Astrocyte (in vitro differentiated cells and primary cell): ENCODE results near the gene C11orf52.

Experiments
- EZH2 ChIP-seq: IDR thresholded peaks from 2 replicates; pipeline ENCODE4 v1.6.1; 2012; ENCODE audit warnings: mild to moderate bottlenecking, low read length, inconsistent platforms; ENCODE audit not compliant: insufficient read depth
- TF ChIP-seq, protein P1 (sequence below): IDR thresholded peaks from 2 replicates; pipeline ENCODE4 v1.5.1; 2011; ENCODE audit warnings: low read depth, mild to moderate bottlenecking, inconsistent platforms, low read length, moderate library complexity; ENCODE audit not compliant: insufficient read depth

DNA sequence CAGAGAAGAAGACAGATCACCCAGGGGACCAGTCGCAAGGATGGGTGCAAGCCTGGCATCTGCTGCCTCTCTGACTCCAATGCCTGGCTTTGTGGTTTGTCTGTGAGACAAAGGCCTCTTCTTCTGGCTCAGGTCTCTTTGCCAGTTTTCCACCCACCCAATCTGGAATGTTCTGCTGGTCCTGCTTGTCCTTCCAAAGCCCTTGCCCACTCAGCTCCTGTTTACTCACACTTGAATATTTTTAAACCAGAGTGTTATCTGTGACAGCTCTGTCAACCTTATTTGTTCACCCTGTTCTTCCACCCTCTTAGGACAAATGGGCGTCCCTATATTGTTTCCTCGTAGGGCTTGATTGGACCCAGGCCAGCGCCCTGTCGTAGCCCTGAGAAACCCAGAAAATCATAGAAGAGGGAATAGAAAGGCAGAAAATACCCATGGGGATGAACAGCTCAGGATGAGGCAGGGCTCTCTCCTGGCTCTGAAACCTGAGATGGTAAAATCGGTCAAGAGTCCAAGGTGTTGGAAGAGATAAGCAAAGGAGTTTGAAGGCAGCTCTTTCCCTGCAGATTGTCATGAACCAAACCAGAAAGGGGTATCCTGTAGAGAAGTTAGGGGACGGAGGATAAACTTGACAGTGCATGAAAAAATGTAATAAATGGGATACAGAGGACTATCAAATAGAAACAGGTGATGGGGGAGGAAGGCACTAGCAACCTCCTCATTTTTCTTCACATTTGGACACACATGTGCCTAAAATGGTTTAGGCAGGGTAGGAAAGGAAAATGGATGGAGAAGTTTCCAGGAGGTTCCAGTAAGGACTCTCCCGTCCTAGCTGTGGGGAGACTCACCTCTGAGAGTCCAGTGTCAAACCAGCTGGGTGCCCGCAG lies 7.8 kb upstream of the C11orf52 start:
- TF ChIP-seq, protein P1, sequence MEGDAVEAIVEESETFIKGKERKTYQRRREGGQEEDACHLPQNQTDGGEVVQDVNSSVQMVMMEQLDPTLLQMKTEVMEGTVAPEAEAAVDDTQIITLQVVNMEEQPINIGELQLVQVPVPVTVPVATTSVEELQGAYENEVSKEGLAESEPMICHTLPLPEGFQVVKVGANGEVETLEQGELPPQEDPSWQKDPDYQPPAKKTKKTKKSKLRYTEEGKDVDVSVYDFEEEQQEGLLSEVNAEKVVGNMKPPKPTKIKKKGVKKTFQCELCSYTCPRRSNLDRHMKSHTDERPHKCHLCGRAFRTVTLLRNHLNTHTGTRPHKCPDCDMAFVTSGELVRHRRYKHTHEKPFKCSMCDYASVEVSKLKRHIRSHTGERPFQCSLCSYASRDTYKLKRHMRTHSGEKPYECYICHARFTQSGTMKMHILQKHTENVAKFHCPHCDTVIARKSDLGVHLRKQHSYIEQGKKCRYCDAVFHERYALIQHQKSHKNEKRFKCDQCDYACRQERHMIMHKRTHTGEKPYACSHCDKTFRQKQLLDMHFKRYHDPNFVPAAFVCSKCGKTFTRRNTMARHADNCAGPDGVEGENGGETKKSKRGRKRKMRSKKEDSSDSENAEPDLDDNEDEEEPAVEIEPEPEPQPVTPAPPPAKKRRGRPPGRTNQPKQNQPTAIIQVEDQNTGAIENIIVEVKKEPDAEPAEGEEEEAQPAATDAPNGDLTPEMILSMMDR = no peak
- no peak for TF ChIP-seq EZH2
